Body of pancreas (tissue), 4 donors: ENCODE results near the gene RAI1. TPM values are rescaled to one million over a fixed set of nuclear protein-coding genes. Genes with fewer than 3 reads are reported as not detected.

Experiments
- ATAC-seq: fragments of 150-250 bp; one replicate; pipeline ENCODE4 v1.9.1; 2016
- DNase-seq, 4 donors: peaks; one replicate each; pipeline ENCODE4 v3.0.0-alpha.2; 2019
- H3K27ac ChIP-seq, 4 donors: fragments of 200-600 bp; sonication (generic); 1 replicate in 3 of 4; 2 replicates in 1 of 4; pipeline versions ENCODE4 v1.5.1 to v1.6.1; 2016 to 2019; ENCODE audit warnings: mild to moderate bottlenecking in 1 of 4, mixed read lengths in 1 of 4, moderate library complexity in 1 of 4
- H3K27me3 ChIP-seq, 2 donors: fragments of 200-600 bp; sonication (generic); one replicate each; pipeline ENCODE4 v1.6.0; 2016; ENCODE audit warnings: mild to moderate bottlenecking in 1 of 2
- H3K36me3 ChIP-seq, 2 donors: fragments of 200-600 bp; sonication (generic); replicated peaks in 1 of 2; 2 replicates each; pipeline ENCODE4 v1.5.1; 2016; ENCODE audit warnings: low read depth in 2 of 2; ENCODE audit not compliant: insufficient read depth in 1 of 2
- H3K4me1 ChIP-seq: fragments of 200-600 bp; sonication (generic); one replicate; pipeline ENCODE4 v1.6.0; 2016
- H3K4me3 ChIP-seq, 2 donors: fragments of 200-600 bp; sonication (generic); 1 replicate in 1 of 2; 2 replicates in 1 of 2; pipeline ENCODE4 v1.5.1; 2016 to 2019
- H3K9me3 ChIP-seq, 3 donors: fragments of 200-600 bp; sonication (generic); 1 replicate in 2 of 3; 2 replicates in 1 of 3; pipeline ENCODE4 v1.5.1; 2016
- POLR2A ChIP-seq, 3 donors: fragments of 450-650 bp; IDR thresholded peaks; one replicate each; pipeline ENCODE4 v1.6.1; 2016; ENCODE audit warnings: antibody characterized with exemption in 3 of 3, mild to moderate bottlenecking in 2 of 3
- WGBS, 2 donors: methylation state at CpG; one replicate each; pipeline ENCODE4 v1.1.5; 2017; 5-methylcytosine and 5-hydroxymethylcytosine counted together
- intact Hi-C: fragments of 100-400 bp; cut with DNase I; formaldehyde crosslinking; loops from one replicate; pipeline ENCODE4 v1.15.1; 2023
- total RNA-seq, 2 donors: library from RNA; depleted of rRNA; stranded (reverse); fragments of >200 nt; gene quantifications; one replicate each; pipeline ENCODE4 v1.1.0, GENCODE V29; 2016
- TF ChIP-seq, protein P1 (sequence below), 7 experiments: fragments of 450-650 bp in 4 of 7; fragments of 200-600 bp in 3 of 7; sonication (generic) in 3 of 7; IDR thresholded peaks; one replicate each; pipeline ENCODE4 v1.5.1; 2016 to 2019; ENCODE audit warnings: antibody characterized with exemption in 7 of 7

Gene RAI1
- total RNA-seq, 2 donors from 2014 or later, result 16.3 to 41.5 TPM

DNA sequence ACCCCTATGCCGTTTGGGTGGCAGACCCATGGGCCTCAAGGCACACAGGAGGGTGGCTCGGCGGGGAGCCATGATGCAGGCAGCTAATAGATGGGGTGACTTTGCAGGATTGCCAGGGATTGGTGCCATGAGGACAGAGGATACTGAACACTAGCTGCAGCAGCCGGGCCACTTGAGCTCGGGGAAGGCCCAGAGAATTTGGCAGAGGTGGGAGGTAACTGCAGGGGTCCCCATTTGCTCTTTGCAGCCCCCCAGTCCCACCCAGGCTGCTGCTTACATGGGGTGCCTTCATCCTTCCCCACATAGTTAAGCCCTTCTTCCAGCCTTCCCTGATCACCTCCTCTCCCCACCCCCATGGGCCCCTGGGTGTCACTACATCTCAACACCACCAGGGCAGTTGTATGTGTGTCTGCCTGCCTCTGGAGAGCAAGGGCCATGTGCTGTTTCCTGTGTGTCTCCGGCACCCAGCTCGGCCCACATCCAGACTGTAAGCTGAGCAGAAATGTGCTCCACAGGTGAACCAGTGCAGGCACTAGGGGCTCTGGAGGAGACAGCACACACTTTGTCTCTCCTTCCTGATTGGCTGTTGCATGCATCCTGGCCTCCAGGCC, 103.5 kb downstream of the RAI1 start:
- TF ChIP-seq POLR2A (IDR thresholded peaks at IDR 0.05), result no peak
- TF ChIP-seq, protein P1, sequence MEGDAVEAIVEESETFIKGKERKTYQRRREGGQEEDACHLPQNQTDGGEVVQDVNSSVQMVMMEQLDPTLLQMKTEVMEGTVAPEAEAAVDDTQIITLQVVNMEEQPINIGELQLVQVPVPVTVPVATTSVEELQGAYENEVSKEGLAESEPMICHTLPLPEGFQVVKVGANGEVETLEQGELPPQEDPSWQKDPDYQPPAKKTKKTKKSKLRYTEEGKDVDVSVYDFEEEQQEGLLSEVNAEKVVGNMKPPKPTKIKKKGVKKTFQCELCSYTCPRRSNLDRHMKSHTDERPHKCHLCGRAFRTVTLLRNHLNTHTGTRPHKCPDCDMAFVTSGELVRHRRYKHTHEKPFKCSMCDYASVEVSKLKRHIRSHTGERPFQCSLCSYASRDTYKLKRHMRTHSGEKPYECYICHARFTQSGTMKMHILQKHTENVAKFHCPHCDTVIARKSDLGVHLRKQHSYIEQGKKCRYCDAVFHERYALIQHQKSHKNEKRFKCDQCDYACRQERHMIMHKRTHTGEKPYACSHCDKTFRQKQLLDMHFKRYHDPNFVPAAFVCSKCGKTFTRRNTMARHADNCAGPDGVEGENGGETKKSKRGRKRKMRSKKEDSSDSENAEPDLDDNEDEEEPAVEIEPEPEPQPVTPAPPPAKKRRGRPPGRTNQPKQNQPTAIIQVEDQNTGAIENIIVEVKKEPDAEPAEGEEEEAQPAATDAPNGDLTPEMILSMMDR (IDR thresholded peaks at IDR 0.05), result peak in 3 of 7 experiments; percentile 18 to 27 (median 24)
- DNase-seq (peak in 2 of 4 donors; percentile 49 to 60), ATAC-seq (no peak)
- intact Hi-C loops, result no loop called here
- Histone ChIP-seq H3K36me3 (no peaks in the 10 kb centered on the region), H3K27me3 (no peaks in the 10 kb centered on the region), H3K4me3 (no peak overlapping the region), H3K4me1 (peaks cover 69% of the 10 kb centered on the region), H3K9me3 (no peaks in the 10 kb centered on the region), H3K27ac (peak overlapping the region; percentile 79 to 84 (median 82))
- 58 to 62% methylated on average over 5 to 7 of the region's 7 CpGs for WGBS, 2 donors

DNA sequence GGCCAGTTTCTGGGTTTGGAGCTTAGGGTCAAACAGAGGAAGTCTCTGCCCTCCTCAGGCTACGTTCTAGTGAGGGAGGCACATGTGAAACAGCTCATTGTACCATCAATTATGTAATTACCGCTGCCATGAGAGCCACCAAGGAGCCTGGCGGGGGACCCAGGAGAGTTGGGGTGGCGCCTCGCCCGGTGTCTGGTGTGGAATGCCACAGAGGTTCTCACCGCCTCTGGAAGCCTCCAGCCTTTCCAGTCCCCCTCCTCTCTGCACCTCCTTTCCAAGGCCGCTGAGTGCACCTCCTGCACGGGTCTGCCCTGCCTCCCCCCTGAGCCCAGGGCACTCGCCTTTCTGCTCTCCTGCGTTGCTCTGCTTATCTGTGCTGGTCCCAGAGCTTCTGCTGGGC, 104.1 kb downstream of the RAI1 start:
- 28 to 39% methylated on average over 8 to 11 of the region's 11 CpGs for WGBS, 2 donors
- Histone ChIP-seq H3K4me1 (peaks cover 69% of the 10 kb centered on the region), H3K4me3 (no peak overlapping the region), H3K27me3 (no peaks in the 10 kb centered on the region), H3K36me3 (no peaks in the 10 kb centered on the region), H3K9me3 (no peaks in the 10 kb centered on the region), H3K27ac (peak overlapping the region; percentile 62 to 84 (median 81))
- TF ChIP-seq, protein P1 (IDR thresholded peaks at IDR 0.05), result no peak
- no peak for TF ChIP-seq POLR2A (IDR thresholded peaks at IDR 0.05)
- intact Hi-C loops, result no loop called here
- DNase-seq (peak; percentile 43 to 64 (median 54)), ATAC-seq (no peak)

DNA sequence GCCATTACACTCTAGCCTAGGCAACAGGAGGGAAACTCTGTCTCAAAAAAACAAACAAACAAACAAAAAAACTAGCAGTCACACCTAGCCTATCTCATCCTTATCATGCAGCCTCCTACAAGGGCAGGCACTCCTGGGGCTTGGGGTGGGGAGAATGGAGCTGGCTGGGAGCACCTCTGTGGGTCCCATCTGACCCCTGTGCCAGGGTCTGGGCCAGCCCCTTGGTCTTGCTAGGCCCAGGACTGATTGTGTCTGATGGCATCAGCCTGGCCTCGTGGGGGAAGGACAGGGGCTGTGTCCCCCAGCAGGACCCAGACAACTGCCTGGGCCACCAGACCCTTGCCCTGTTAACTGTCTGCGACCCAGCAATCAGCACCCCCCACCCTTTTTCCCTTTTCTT, 105.7 kb downstream of the RAI1 start:
- TF ChIP-seq, protein P1 (IDR thresholded peaks at IDR 0.05), result no peak
- TF ChIP-seq POLR2A (IDR thresholded peaks at IDR 0.05), result no peak
- Histone ChIP-seq H3K4me3 (no peak overlapping the region), H3K36me3 (no peaks in the 10 kb centered on the region), H3K27ac (peak overlapping the region; percentile 67 to 84 (median 81)), H3K9me3 (no peaks in the 10 kb centered on the region), H3K4me1 (peaks cover 62% of the 10 kb centered on the region), H3K27me3 (no peaks in the 10 kb centered on the region)
- WGBS, 2 donors, result 85 to 100% methylated on average over 1 to 2 of the region's 2 CpGs
- intact Hi-C loops, result no loop called here
- ATAC-seq (no peak), DNase-seq (no peak)

DNA sequence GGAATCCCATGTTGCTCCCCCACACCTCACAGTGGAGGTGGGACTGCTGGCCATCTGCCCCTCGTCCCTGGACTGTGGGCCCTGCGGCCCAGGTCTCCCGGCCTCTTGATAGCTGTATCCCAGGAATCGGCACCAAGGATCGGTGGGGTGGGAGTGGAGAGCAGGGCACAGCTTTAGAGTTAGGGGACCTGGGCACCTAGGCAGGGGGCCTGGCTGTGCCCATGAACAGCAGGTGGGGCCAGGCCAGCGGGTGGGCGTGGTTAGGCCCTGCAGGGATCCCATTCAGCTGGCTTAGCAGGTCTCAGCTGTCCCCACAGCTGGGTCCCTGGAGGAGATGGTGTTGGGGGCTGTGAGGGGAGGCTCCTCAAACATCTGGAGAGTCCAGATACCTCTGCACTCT, 106.3 kb downstream of the RAI1 start:
- intact Hi-C loops, result no loop called here
- Histone ChIP-seq H3K36me3 (no peaks in the 10 kb centered on the region), H3K27me3 (no peaks in the 10 kb centered on the region), H3K4me1 (peaks cover 64% of the 10 kb centered on the region), H3K9me3 (no peaks in the 10 kb centered on the region), H3K4me3 (no peak overlapping the region), H3K27ac (peak overlapping the region in 2 of 4 donors; percentile 79 to 83)
- 60 to 98% methylated on average over 2 to 7 of the region's 7 CpGs for WGBS, 2 donors
- ATAC-seq, result no peak
- TF ChIP-seq POLR2A (IDR thresholded peaks at IDR 0.05), result no peak
- TF ChIP-seq, protein P1 (IDR thresholded peaks at IDR 0.05), result no peak
- no peak for DNase-seq

DNA sequence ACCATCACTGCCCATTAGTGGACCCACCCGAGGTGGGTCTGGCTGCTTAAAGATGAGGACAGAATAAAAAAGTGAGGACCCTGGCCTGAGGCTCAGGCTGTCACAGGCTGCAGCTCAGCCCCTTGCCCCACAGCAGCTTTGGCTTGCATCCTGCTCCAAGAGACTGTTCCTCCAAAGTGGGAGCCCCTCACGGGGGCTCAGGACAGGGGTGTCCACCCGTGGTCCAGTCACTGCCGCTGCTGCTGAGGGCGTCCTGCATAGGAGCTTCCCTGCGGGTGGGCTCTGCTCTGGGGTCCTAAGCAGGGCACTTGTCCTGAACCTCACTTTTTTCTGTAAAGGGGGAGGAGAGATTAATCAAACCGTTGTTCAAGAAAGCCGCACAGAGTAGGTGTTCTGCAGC, 107.7 kb downstream of the RAI1 start:
- Histone ChIP-seq H3K4me1 (peaks cover 57% of the 10 kb centered on the region), H3K27ac (no peak overlapping the region), H3K27me3 (no peaks in the 10 kb centered on the region), H3K36me3 (no peaks in the 10 kb centered on the region), H3K9me3 (no peaks in the 10 kb centered on the region), H3K4me3 (no peak overlapping the region)
- no peak for ATAC-seq
- TF ChIP-seq POLR2A (IDR thresholded peaks at IDR 0.05), result no peak
- TF ChIP-seq, protein P1 (IDR thresholded peaks at IDR 0.05), result no peak
- no peak for DNase-seq
- 80 to 88% methylated on average over 5 to 8 of the region's 8 CpGs for WGBS, 2 donors
- intact Hi-C loops, result no loop called here
